Medulla oblongata (tissue), 1 donor: Measurements from ENCODE around the gene SAFB2.

Source experiments
- DNase-seq: peaks from one replicate; pipeline ENCODE4 v3.0.0-alpha.2; 2015; ENCODE audit errors: extremely low spot score

The SAFB2 gene

DNA sequence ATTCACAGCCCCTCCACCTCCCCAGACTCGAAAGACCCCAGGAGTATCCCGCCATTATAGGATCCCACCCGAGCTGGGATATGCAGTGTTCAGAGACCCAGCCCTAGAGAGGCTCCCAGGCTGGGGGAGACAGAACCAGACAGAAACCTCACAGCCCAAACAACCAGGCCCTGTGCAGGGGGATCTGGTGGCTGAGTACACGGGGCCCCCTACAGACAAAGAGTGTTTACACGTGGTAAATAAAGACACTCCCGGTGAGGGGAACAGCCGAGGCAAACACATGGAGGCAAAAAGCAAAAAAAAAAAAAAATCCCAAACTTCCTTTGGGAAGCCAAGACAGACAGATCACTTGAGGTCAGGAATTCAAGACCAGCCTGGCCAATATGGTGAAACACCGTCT lies 79.9 kb downstream of the SAFB2 start:
- DNase-seq, result no peak

- no peak for DNase-seq
Observed at GRCh38 chr19:5541456-5541855, 81.1 kb downstream of the SAFB2 start.

- DNase-seq, result no peak
Observed at GRCh38 chr19:5540208-5540607, 82.4 kb downstream of the SAFB2 start.

DNA sequence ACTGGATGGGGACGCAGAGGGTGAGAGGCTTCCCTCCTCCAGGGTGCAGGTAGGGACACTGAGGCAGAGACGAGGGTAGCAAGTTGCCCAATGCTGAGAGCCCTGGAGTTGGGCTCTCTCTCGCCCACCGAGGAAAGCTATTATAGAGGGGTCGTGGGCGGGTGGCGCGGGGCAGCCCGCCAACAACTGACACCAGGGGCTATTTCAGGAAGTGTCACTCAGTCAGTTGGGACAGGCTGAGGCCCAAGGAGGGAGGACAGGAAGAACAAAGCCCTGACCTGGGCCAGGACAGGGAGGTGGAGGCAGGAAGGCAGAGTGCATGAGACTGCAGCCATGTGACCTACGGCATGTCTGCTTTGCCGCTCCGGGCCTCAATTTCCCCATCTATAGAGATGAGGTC lies 84.7 kb downstream of the SAFB2 start:
- no peak for DNase-seq
